GM21723 (cell line): ENCODE results near the gene GAS2L1.

ENCODE experiments used
- ATAC-seq: cut with Tn5 transposase; IDR thresholded peaks from one replicate; pipeline ENCODE4 v1.9.1; 2021; ENCODE audit warnings: mild to moderate bottlenecking, moderate library complexity; ENCODE audit not compliant: unreplicated experiment

Gene GAS2L1

GRCh38 chr22:29308791-29309262 lies 2.4 kb downstream of the GAS2L1 start:
- ATAC-seq, result no peak

GRCh38 chr22:29309332-29310064 lies 3.0 kb downstream of the GAS2L1 start:
- ATAC-seq, result no peak

GRCh38 chr22:29310065-29310862 lies 3.8 kb downstream of the GAS2L1 start:
- ATAC-seq, result no peak

DNA sequence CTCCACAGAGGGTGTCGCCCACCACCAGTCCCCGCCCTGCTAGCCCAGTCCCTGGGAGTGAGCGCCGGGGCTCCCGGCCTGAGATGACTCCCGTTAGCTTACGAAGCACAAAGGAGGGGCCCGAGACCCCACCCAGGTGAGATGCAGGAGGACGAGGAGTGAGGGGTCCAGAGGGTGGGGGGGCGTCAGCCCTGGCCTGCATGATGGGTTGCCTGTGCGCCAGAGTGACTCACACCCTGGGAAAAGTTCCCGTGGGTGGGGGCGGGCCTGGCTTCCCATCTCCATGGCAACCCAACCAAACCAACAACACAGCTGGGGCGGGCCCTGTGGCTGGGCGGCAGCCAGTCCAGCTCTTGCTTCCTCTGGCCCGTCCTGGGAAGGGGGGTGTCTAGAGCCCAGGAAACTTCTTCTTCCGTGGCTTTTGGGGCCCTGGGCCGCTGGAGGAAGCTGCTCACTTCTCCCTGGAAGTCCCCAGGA lies 4.5 kb downstream of the GAS2L1 start:
- ATAC-seq, result no peak

DNA sequence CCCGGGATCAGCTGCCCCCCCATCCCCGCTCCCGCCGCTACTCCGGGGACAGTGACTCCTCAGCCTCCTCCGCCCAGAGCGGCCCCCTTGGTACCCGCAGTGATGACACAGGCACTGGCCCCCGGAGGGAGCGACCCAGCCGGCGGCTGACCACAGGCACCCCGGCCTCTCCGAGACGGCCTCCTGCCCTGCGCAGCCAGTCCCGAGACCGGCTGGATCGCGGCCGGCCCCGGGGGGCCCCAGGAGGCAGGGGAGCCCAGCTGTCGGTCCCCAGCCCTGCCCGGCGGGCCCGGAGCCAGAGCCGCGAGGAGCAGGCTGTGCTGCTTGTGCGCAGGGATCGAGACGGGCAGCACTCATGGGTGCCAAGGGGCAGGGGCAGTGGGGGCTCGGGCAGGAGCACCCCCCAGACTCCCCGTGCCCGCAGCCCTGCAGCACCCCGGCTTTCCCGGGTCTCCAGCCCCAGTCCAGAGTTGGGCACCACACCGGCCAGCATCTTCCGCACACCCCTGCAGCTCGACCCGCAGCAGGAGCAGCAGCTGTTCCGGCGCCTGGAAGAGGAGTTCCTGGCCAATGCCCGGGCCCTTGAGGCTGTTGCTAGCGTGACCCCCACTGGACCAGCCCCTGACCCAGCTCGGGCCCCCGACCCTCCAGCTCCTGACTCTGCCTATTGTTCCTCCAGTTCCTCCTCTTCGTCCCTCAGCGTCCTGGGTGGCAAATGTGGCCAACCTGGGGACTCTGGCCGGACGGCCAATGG lies 5.2 kb downstream of the GAS2L1 start:
- no peak for ATAC-seq

DNA sequence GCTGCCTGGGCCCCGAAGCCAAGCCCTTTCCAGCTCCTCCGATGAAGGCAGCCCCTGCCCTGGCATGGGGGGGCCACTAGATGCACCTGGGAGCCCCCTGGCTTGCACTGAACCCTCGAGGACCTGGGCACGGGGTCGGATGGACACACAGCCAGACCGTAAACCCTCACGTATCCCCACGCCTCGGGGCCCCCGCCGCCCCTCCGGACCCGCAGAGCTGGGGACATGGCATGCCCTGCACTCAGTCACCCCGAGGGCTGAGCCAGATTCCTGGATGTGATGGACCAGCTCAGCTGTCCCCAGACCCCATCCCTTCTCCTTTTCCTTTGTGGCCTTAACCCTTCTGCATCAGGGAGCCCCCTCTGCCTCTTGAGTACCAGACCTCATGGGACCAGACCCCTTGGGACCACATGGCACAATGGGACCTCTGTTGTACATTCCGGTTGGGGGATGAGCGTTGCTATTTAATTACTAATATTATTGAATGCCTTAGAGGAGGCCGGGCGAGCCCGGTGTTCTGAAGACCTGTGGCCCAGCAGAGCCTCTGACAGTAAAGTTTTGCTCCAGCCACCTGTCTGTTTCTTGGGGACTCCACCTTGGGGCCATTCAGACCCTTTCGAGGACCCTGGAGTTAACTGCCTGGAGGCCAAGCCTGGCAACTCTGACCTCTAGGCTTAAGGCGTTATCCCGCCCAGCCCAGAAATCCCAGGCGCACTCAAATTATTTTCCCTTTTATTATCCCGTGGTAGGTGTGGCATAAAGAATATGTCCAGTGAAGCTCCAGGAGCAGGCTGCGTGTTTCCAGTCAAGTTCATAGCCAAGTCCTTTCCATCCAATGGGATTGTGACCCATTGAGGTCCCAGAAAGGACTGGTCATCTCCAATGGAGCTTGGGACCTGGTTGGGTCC lies 6.0 kb downstream of the GAS2L1 start:
- no peak for ATAC-seq

GRCh38 chr22:29313126-29313575 lies 6.7 kb downstream of the GAS2L1 start:
- ATAC-seq, result no peak

- no peak for ATAC-seq
Observed at GRCh38 chr22:29313576-29314466, 7.4 kb downstream of the GAS2L1 start.

- no peak for ATAC-seq
Observed at GRCh38 chr22:29314537-29315285, 8.3 kb downstream of the GAS2L1 start.

GRCh38 chr22:29315286-29316140 lies 9.1 kb downstream of the GAS2L1 start, which contains the start of gene RASL10A:
Gene RASL10A (minus strand): TSS chr22:29315697. CDS start chr22:29315246, 451 bp downstream.
- ATAC-seq, result no peak

GRCh38 chr22:29316141-29316828 lies 9.8 kb downstream of the GAS2L1 start:
- no peak for ATAC-seq

DNA sequence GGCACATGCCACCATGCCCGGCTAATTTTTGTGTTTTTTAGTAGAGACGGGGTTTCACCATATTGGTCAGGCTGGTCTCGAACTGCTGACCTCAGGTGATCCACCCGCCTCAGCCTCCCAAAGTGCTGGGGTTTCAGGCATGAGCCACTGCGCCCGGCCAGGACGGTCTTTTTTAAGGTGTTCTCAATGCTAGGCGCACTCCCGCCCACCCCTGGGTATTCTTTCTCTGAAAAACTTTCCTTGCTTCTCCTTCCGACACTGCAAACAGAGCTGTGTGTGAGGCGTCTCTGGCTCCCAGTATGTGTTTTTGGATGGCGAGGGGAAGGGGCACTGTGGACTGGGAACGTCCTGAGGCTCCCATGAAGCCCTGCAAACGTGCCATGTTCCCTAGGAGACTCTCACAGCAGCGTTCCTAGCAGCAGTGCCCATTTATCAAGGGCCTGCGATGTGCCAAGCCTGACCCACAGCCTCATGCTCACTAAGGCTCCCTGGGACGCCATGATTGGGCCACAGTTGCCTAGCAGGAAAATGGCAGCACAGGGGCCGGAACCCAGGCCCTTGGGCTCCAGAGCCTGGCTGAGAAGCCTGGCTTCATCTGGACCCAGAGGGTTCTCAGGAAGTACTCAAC lies 11.5 kb downstream of the GAS2L1 start:
- no peak for ATAC-seq

DNA sequence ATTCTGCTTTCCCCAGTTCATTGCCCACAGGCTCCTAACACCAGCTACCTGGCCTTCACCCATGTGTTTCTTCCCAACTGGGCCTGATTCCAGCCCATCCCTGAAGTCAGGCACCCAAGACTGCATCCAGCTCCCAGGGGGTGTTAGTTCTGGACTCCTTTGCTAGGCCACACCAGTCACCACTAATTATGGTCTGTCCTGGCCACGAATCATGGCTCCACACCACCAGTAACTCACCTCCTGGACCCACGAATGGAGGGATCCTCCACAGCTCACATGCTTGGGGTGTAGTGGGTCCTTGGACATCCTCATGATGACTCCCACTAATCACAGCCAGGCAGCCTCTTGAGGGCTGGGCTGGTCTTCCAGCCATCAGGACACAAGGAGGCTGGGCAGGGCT lies 12.6 kb downstream of the GAS2L1 start:
- ATAC-seq, result no peak

DNA sequence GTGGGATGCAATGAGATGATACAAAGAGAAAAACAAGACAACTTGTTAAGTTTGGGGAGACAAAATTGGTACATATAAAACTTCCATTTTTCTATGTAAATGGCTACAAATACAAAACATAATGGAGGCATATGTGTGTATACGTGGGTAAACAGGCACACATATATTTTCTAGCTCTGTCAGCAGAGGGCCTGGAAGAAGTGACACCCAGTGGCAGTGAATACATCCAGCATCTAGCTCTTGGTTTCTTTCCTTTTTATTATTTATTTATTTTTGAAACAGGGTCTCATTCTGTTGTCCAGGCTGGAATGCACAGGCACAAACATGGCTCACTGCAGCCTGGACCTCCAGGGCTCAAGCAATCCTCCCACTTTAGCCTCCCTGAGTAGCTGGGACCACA lies 14.1 kb downstream of the GAS2L1 start:
- no peak for ATAC-seq

- ATAC-seq, result no peak
Observed at GRCh38 chr22:29323641-29324040, 17.2 kb downstream of the GAS2L1 start.

DNA sequence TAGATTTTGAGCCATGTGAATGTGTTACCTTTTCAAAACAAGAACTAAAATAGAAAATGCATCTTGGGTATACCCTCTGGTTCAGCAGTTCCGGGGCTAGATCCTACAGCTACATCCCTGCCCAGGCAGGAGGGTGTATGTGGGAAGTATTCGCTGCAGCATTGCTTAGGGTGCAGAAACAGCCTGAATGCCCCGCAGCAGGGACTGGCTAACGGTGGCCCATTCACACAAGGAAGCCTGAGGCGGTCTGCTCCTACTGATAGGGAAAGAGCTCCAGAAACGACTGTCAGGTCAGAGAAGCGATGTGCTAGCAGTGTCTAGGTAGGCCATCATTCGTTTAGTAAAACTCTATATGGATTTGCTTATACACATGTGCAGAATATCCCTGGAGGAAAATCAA lies 18.9 kb downstream of the GAS2L1 start:
- no peak for ATAC-seq
